Gastroesophageal sphincter (tissue), 3 donors: Measurements from ENCODE around the gene SEPTIN1.

Source experiments
- EP300 ChIP-seq: sonication (generic); formaldehyde crosslinking; IDR thresholded peaks from one replicate; pipeline ENCODE4 v1.6.1; 2017; ENCODE audit warnings: antibody characterized with exemption, mild to moderate bottlenecking
- TF ChIP-seq, protein P1 (sequence below), 4 experiments: fragments of 200-600 bp in 2 of 4; fragments of 450-650 bp in 2 of 4; sonication (generic) in 1 of 4; IDR thresholded peaks; one replicate each; pipeline ENCODE4 v1.5.1; 2017 to 2019; ENCODE audit warnings: antibody characterized with exemption in 4 of 4, mild to moderate bottlenecking in 2 of 4, moderate library complexity in 2 of 4

DNA sequence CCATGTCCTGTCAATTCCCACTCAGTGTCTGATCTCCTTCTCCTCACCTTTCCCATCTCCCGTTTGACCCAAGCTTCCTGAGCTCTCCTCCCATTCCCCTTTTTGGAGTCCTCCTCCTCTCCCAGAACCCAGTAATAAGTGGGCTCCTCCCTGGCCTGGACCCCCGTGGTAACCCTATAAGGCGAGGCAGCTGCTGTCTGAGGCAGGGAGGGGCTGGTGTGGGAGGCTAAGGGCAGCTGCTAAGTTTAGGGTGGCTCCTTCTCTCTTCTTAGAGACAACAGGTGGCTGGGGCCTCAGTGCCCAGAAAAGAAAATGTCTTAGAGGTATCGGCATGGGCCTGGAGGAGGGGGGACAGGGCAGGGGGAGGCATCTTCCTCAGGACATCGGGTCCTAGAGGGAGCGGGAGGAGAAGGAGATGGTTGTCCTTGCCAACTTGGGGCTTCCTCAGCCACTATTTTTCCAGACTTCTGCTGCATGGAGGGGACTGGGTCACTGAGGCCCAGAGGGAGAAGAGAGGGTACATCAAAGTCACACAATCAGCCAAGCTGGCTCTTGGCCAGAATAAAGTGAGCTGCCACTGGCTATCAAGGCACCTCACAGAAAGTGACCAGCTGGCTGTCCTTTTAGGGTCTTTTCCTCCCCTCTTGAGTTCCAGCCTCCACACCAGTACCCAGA lies 10.2 kb downstream of the SEPTIN1 start:
- TF ChIP-seq, protein P1, sequence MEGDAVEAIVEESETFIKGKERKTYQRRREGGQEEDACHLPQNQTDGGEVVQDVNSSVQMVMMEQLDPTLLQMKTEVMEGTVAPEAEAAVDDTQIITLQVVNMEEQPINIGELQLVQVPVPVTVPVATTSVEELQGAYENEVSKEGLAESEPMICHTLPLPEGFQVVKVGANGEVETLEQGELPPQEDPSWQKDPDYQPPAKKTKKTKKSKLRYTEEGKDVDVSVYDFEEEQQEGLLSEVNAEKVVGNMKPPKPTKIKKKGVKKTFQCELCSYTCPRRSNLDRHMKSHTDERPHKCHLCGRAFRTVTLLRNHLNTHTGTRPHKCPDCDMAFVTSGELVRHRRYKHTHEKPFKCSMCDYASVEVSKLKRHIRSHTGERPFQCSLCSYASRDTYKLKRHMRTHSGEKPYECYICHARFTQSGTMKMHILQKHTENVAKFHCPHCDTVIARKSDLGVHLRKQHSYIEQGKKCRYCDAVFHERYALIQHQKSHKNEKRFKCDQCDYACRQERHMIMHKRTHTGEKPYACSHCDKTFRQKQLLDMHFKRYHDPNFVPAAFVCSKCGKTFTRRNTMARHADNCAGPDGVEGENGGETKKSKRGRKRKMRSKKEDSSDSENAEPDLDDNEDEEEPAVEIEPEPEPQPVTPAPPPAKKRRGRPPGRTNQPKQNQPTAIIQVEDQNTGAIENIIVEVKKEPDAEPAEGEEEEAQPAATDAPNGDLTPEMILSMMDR (IDR thresholded peaks at IDR 0.05): no peak
- TF ChIP-seq EP300: no peak
